Urinary bladder (tissue), 4 donors: ENCODE results near the gene CAMK1D. TPM values are rescaled to one million over a fixed set of nuclear protein-coding genes. Genes with fewer than 3 reads are reported as not detected.

Experiments
- DNase-seq: peaks from one replicate; pipeline ENCODE4 v3.0.0-alpha.2; 2015; ENCODE audit errors: extremely low spot score
- H3K27ac ChIP-seq: one replicate; pipeline ENCODE4 v1.5.1; 2013; ENCODE audit warnings: low read depth, mild to moderate bottlenecking, moderate library complexity
- H3K36me3 ChIP-seq: one replicate; pipeline ENCODE4 v1.6.1; 2013; ENCODE audit warnings: mild to moderate bottlenecking, moderate library complexity; ENCODE audit not compliant: insufficient read depth
- H3K4me1 ChIP-seq: one replicate; pipeline ENCODE4 v1.6.1; 2013; ENCODE audit warnings: mild to moderate bottlenecking, moderate library complexity; ENCODE audit not compliant: insufficient read depth
- H3K4me3 ChIP-seq: one replicate; pipeline ENCODE4 v1.5.1; 2013; ENCODE audit warnings: low read depth, low read length
- WGBS: extraction: QIAGEN DNeasy Blood & Tissue Kit; methylation state at CpG from one replicate; pipeline ENCODE4 v1.1.7; 2013; 5-methylcytosine and 5-hydroxymethylcytosine counted together
- polyA plus RNA-seq: library from polyadenylated mRNA; stranded (reverse); fragments of 200-250 nt; gene quantifications from one replicate; pipeline ENCODE4 v1.2.3, GENCODE V29; 2013
- total RNA-seq: library from RNA; depleted of rRNA; stranded (reverse); fragments of >200 nt; gene quantifications from one replicate; pipeline ENCODE4 v1.2.3, GENCODE V29; 2014
- donor health status: healthy with polysubstance abuse.
- donor health status: healthy.

CAMK1D gene
- total and polyA plus RNA-seq, 2 donors = 5.6 to 7.6 TPM

GRCh38 chr10:12769323-12770044 lies 420.1 kb downstream of the CAMK1D start:
- H3K4me3 ChIP-seq = no peak overlapping the region
- no peaks in the 10 kb centered on the region for H3K36me3 ChIP-seq
- 90% methylated on average over 14 of the region's 14 CpGs for WGBS
- DNase-seq = no peak
- H3K4me1 ChIP-seq = no peaks in the 10 kb centered on the region
- no peak overlapping the region for H3K27ac ChIP-seq

- H3K36me3 ChIP-seq = no peaks in the 10 kb centered on the region
- no peaks in the 10 kb centered on the region for H3K4me1 ChIP-seq
- no peak overlapping the region for H3K4me3 ChIP-seq
- no peak overlapping the region for H3K27ac ChIP-seq
- 89% methylated on average over 19 of the region's 19 CpGs for WGBS
- DNase-seq = no peak
These were observed 422.8 kb downstream of the CAMK1D start for GRCh38 chr10:12771981-12772760.

GRCh38 chr10:12772797-12773587 lies 423.6 kb downstream of the CAMK1D start:
- 89% methylated on average over 8 of the region's 8 CpGs for WGBS
- Histone ChIP-seq H3K4me3 (no peak overlapping the region), H3K36me3 (no peaks in the 10 kb centered on the region), H3K27ac (no peak overlapping the region), H3K4me1 (no peaks in the 10 kb centered on the region)
- no peak for DNase-seq

GRCh38 chr10:12774204-12774894 lies 425.0 kb downstream of the CAMK1D start:
- DNase-seq = no peak
- Histone ChIP-seq H3K36me3 (no peaks in the 10 kb centered on the region), H3K4me3 (no peak overlapping the region), H3K4me1 (no peaks in the 10 kb centered on the region), H3K27ac (no peak overlapping the region)
- WGBS = 72% methylated on average over 16 of the region's 16 CpGs

- Histone ChIP-seq H3K4me1 (no peaks in the 10 kb centered on the region), H3K36me3 (no peaks in the 10 kb centered on the region), H3K4me3 (no peak overlapping the region), H3K27ac (no peak overlapping the region)
- DNase-seq = no peak
- WGBS = 88% methylated on average over 8 of the region's 8 CpGs
These were observed 428.7 kb downstream of the CAMK1D start for GRCh38 chr10:12777840-12778585.

GRCh38 chr10:12780634-12781601 lies 431.6 kb downstream of the CAMK1D start:
- Histone ChIP-seq H3K4me1 (no peaks in the 10 kb centered on the region), H3K27ac (no peak overlapping the region), H3K4me3 (no peak overlapping the region), H3K36me3 (no peaks in the 10 kb centered on the region)
- WGBS = 86% methylated on average over 22 of the region's 22 CpGs
- DNase-seq = no peak

GRCh38 chr10:12781976-12782375 lies 432.6 kb downstream of the CAMK1D start:
- DNase-seq = no peak
- Histone ChIP-seq H3K4me3 (no peak overlapping the region), H3K36me3 (no peaks in the 10 kb centered on the region), H3K4me1 (no peaks in the 10 kb centered on the region), H3K27ac (no peak overlapping the region)
- 59% methylated on average over 1 of the region's 1 CpG for WGBS

GRCh38 chr10:12782537-12782936 lies 433.2 kb downstream of the CAMK1D start:
- no peak overlapping the region for H3K27ac ChIP-seq
- no peaks in the 10 kb centered on the region for H3K4me1 ChIP-seq
- WGBS = 46% methylated on average over 8 of the region's 8 CpGs
- DNase-seq = no peak
- H3K36me3 ChIP-seq = no peaks in the 10 kb centered on the region
- H3K4me3 ChIP-seq = no peak overlapping the region

- Histone ChIP-seq H3K36me3 (no peaks in the 10 kb centered on the region), H3K27ac (no peak overlapping the region), H3K4me3 (no peak overlapping the region), H3K4me1 (no peaks in the 10 kb centered on the region)
- WGBS = 81% methylated on average over 10 of the region's 10 CpGs
- DNase-seq = no peak
These were observed 433.9 kb downstream of the CAMK1D start for GRCh38 chr10:12783293-12783692.

GRCh38 chr10:12784646-12785045 lies 435.3 kb downstream of the CAMK1D start:
- no peaks in the 10 kb centered on the region for H3K36me3 ChIP-seq
- H3K27ac ChIP-seq = no peak overlapping the region
- no peaks in the 10 kb centered on the region for H3K4me1 ChIP-seq
- H3K4me3 ChIP-seq = no peak overlapping the region
- 89% methylated on average over 6 of the region's 6 CpGs for WGBS
- DNase-seq = no peak

GRCh38 chr10:12785415-12785831 lies 436.1 kb downstream of the CAMK1D start:
- Histone ChIP-seq H3K27ac (no peak overlapping the region), H3K36me3 (no peaks in the 10 kb centered on the region)
- peak; percentile 63 for DNase-seq

GRCh38 chr10:12787297-12787696 lies 437.9 kb downstream of the CAMK1D start:
- Histone ChIP-seq H3K27ac (no peak overlapping the region), H3K4me3 (no peak overlapping the region), H3K4me1 (no peaks in the 10 kb centered on the region), H3K36me3 (no peaks in the 10 kb centered on the region)
- DNase-seq = no peak
- 89% methylated on average over 12 of the region's 12 CpGs for WGBS

More at GRCh38 chr10:12785415-12785831, 436.1 kb downstream of the CAMK1D start:
- H3K4me3 ChIP-seq = no peak overlapping the region
- WGBS = 75% methylated on average over 12 of the region's 12 CpGs
- H3K4me1 ChIP-seq = no peaks in the 10 kb centered on the region
